HG02642 (cell line): ENCODE measurements around the gene APOLD1.
"Not testable (repeated sequence)": the region's sequence is repeated elsewhere in the genome, so short reads cannot be mapped to it uniquely, and the experiment has no call there.

ENCODE experiments used
- ATAC-seq: cut with Tn5 transposase; IDR thresholded peaks from one replicate; pipeline ENCODE4 v1.9.1; 2021; ENCODE audit warnings: mild to moderate bottlenecking; ENCODE audit not compliant: unreplicated experiment, poor library complexity

The APOLD1 gene

GRCh38 chr12:12784911-12785814 is at the start of gene APOLD1:
TSS of gene APOLD1 (plus strand) at chr12:12785659. CDS start at chr12:12785692, 33 bp downstream.
- no peak for ATAC-seq

- peak; percentile 67 for ATAC-seq
Observed at GRCh38 chr12:12736759-12737676, 48.4 kb upstream of the APOLD1 start.

- not testable (repeated sequence) for ATAC-seq
Observed at GRCh38 chr12:12738152-12738551, 47.3 kb upstream of the APOLD1 start.

GRCh38 chr12:12741660-12742059 is 43.8 kb upstream of the APOLD1 start:
- ATAC-seq = no peak

GRCh38 chr12:12744546-12745305 is 40.7 kb upstream of the APOLD1 start:
- no peak for ATAC-seq

GRCh38 chr12:12745576-12746211 is 39.8 kb upstream of the APOLD1 start:
- ATAC-seq = no peak

- ATAC-seq = no peak
Observed at GRCh38 chr12:12747278-12747677, 38.2 kb upstream of the APOLD1 start.

GRCh38 chr12:12748044-12748443 is 37.4 kb upstream of the APOLD1 start:
- no peak for ATAC-seq

- ATAC-seq = no peak
Observed at GRCh38 chr12:12749433-12749832, 36.0 kb upstream of the APOLD1 start.

- no peak for ATAC-seq
Observed at GRCh38 chr12:12755923-12756322, 29.5 kb upstream of the APOLD1 start.

GRCh38 chr12:12757121-12757520 is 28.3 kb upstream of the APOLD1 start:
- no peak for ATAC-seq

GRCh38 chr12:12759234-12759915 is 26.1 kb upstream of the APOLD1 start:
- no peak for ATAC-seq

- no peak for ATAC-seq
Observed at GRCh38 chr12:12764824-12765223, 20.6 kb upstream of the APOLD1 start.

GRCh38 chr12:12770262-12770661 is 15.2 kb upstream of the APOLD1 start:
- no peak for ATAC-seq

GRCh38 chr12:12774791-12775190 is 10.7 kb upstream of the APOLD1 start:
- no peak for ATAC-seq

GRCh38 chr12:12776261-12776660 is 9.2 kb upstream of the APOLD1 start:
- ATAC-seq = no peak

- ATAC-seq = no peak
Observed at GRCh38 chr12:12777092-12777491, 8.4 kb upstream of the APOLD1 start.

- ATAC-seq = no peak
Observed at GRCh38 chr12:12779007-12779406, 6.5 kb upstream of the APOLD1 start.

- no peak for ATAC-seq
Observed at GRCh38 chr12:12779529-12779928, 5.9 kb upstream of the APOLD1 start.
